HG02623 (cell line): ENCODE measurements around the gene SLC35F5.
A peak's percentile ranks its signal among the peaks of the same experiment; 100 is the strongest.
"Not testable (repeated sequence)": the region's sequence is repeated elsewhere in the genome, so short reads cannot be mapped to it uniquely, and the experiment has no call there.

ENCODE experiments used
- ATAC-seq: cut with Tn5 transposase; IDR thresholded peaks from one replicate; pipeline ENCODE4 v1.9.1; 2021; ENCODE audit warnings: moderate library complexity; ENCODE audit not compliant: unreplicated experiment

Gene SLC35F5

DNA sequence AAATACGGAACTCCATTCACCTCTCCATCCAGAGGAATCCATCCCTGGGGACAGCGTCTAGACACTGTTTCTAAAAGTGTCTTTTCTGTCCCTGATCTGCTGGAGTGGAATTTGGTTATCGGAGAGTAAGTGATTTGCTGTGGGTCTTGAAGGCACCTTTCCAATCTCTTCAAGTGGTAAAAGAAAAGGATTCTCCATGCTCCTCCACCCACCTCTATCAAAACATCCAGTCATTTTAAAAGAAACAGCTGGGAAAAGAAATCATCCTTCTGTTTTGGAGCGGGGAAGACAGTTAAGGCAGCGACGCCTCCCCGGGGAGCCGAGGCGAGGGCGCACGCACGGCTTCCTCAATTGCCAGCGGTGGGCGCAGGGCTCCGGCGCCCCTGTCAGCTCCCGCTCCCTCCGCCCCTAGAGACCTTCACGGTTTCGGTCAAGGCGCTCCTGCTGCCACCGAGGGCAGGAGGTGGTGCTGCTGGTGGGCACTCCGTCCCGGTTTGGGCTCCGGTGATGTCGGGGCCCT, 547 bp downstream of the SLC35F5 start:
- ATAC-seq: peak; percentile 30

DNA sequence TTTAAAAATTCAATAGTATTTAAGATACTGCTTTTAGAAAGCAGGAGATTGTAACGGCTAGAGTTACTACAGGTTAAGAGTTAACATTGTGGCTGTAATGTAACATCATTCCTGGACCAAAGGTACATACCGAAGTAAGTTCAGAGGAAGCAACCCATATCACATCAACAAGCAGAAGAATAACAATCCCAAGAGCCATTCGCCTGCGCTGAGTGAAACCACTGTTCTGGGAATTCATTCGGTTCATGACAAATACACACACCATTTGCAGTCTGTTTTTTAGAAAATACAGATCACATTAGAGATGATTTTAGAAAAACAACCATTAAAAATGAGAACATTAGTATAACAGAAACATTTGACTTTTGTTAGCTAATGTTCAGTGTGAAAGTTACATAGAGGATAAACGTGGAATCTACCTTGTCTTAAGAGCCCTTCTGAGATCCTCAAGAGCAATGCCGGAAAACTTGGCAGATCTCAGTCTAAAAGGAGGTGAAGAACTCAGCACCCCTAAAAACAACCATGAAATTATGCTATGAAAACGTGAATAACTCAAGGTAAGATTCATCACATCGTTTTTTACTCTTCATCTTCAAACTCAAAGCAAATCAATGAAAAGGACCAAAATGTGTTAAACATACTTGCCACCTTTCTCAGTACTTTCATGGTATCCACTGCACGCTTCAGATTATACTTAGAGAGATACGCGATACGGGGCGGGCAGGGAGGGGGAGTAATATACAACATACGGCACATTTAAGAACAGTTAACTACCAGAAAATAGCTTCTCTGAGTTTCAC, 1.2 kb downstream of the SLC35F5 start:
- ATAC-seq: no peak

DNA sequence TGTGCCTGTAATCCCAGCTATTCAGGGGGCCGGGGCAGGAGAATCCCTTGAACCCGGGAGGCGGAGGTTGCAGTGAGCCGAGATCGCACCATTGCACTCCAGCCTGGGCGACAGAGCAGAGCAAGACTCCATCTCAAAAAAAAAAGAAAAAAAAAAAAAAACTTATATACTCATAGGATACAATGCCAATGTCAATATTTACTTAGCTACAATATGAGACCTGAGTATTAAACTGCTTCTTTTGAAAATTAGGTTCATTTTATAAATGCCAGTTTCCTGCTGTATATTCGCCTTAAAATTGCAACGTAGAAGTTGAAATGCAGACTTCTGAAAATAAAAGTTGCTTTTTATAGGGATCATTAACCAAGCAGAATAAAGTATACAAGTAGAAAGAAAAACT, 2.3 kb downstream of the SLC35F5 start:
- ATAC-seq: no peak

DNA sequence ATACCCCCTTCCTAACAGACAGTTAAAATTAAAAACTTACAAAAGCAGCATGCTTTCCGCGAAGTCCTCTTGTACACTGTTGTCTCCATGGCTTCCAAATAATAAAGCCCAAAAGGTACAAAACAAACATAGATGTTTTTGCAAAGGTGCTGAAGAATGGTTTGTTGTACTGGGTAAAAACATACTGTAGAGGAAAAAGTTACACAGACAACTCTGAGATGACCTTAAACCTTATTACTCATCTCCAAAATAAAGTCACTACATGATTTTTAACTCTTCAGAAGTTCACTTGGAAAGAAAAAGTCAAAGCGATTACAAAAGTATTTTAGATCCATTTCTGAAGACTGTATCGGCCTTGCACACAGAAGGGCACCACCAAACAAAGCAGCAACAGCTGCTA, 6.1 kb downstream of the SLC35F5 start:
- no peak for ATAC-seq

DNA sequence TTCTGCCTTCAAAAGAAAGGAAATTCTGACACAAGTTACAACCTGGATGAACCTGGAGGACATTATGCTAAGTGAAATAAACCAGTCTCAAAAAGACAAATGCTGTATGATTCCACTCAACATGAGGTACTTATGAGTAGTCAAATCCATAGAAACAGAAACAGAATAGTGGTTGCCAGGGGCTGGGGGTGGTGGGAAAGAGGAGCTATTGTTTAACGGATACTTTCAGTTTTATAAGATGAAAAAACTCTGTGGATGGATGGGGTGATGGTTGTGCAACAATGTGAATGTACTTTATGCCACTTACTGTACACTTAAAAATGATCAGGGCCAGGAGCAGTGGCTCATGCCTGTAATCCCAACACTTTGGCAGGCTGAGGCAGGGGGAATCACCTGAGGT, 15.4 kb downstream of the SLC35F5 start:
- ATAC-seq: no peak

DNA sequence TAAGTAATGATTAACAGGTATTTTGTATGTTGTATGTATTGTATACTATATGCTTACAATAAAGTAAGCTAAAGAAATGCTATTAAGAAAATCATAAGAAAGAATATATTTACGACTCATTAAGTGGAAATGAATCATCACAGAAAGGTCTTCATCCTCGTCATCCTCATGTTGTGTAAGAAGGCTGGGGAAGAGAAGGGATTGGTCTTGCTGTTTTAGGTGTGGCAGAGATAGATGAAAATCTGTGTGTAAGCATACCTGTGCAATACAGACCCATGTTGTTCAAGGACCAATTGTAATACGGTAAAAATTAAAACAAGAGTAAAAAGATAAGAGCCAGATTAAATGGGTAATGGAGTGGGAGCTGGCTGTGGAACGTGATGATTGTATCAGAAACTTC, 16.6 kb downstream of the SLC35F5 start:
- ATAC-seq: no peak

DNA sequence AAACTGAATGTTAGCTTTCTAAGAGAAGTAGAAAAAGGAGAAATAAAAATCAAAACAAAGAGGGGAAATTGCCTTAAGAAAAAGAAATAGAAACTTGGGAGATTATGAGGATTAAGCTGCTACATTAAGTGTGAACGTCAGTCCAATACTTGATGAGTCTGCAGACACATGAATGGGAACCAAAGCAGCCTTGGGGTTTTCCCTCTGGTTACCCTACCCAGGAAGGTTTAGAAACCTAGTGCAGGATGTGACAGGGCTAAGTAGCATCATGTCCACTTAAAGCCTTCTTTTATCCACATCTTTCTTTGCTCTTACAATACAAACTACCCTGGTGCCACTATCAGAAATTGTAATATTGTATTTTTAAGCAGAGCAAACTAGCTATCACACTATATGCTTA, 22.3 kb downstream of the SLC35F5 start:
- ATAC-seq: no peak

DNA sequence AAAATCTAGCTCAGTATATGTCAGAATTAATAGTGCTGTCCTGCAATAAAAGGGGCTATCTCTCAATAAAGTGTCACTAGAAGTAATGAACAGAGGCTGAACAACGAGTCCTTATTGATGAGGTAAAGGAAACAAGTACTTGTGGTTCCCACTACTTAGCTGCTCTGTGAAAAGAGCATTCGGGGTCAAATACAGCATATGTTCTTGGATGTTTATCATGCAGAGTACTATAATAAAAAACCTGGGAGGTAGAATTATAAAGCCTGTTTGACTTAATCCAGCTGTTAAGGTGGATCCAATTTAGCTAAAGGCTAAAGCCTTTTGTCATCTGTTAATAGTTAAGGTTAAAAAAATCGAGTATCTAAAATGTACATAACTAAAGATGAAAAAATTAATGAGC, 32.4 kb downstream of the SLC35F5 start:
- no peak for ATAC-seq

DNA sequence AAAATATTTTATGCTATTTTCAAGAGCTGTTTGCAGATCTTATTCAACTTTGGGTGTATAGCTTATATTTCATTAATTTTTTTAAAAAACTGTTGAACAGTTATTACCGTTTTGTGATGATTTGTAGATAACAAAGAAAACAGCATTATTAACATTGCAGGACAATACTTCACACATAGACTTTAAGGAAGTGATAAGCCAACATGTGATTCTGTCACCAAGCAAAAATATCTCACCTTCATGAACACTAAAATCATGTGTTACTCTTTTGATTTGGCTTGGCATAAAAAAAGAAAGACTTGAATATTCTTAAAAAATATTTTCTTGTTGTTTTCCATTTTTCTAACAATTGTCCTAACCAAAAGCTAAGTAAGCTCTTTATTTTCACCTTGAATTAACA, 33.0 kb downstream of the SLC35F5 start:
- ATAC-seq: no peak

DNA sequence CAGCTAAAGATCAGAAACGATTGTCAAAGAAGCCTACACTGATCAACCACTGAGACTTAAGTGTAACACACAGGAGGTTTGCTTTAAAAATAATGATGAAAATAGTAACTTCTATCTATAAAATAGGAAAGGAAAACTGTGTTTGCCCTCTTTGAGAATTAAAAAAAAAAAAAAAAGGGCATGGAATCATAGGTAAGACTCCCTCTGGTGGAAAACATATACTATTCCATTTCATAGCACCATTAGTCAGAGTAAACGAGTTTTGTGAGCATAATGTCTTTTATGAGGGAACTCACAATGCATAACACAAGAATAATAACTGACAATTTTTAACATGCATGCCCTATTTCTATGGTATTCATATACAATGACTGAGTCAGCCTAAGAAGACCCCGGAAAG, 36.3 kb downstream of the SLC35F5 start:
- ATAC-seq: no peak

DNA sequence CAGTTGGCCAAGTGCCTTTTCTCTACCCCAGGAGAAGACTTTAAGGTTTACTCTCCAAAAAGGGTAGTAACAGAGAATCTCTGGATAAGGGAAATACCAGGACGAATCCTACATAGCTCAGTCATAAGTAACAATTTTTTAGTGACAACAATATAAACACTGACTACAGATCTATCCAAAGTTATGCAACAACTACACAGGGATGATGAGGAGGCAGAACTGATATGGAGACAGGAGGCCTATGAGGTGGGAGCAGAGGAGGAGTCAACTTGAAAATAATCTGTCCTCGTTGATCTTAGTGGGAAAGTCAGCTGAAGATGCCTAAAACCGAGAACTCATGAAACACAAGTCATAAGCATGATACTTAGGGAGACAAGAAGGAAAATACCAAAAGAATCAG, 40.2 kb downstream of the SLC35F5 start:
- ATAC-seq: no peak

DNA sequence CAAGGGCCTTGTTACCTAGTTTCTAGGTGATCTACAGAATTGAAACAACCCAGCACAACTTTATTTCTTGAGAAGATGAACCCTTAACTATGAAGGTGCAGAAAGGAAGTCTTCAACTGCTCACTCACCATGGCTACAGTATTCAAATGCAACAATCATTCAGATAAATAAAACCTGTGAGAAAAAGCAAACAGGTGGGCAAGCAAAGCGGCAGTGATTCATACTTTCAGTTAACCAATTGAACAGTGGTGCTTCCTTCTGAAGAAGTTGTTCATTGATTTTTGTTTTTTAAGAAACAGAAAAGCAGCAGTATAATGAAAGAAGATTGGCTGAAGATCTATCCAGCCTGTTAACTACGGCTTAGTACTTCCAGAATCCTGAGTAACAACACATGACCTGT, 43.5 kb downstream of the SLC35F5 start:
- ATAC-seq: no peak

DNA sequence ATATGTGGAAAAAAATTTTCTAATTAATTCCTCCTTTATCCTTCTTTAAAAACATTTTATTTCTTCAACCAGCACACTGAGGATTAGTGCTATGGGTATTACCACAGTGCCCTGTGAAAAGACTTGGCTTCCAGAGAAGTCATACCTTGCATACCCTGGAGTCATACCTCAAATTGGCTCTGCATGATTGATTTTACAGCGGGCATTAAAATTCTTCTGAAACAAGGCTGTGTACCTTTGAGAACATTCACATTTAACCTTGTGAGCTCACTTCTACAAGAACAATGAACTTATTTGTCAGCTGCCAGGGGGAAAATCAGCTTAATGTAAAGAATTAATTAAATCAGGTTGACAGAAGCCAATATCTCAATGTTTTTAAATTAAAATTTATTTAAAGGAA, 44.6 kb downstream of the SLC35F5 start:
- no peak for ATAC-seq

DNA sequence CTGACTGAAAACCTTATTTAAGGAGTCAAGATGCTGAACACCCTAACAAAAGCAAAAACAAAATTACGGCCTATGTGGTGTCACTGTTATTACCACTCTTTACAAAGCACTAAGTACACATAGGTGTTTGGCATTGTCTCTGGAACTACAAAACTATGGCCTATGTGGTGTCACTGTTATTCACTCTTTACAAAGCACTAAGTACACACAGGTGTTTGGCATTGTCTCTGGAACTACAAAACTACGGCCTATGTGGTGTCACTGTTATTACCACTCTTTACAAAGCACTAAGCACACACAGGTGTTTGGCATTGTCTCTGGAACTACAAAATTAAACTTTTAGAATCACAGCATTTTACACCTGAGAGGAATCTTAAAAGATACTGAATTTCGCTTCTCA, 47.4 kb downstream of the SLC35F5 start:
- ATAC-seq: no peak

DNA sequence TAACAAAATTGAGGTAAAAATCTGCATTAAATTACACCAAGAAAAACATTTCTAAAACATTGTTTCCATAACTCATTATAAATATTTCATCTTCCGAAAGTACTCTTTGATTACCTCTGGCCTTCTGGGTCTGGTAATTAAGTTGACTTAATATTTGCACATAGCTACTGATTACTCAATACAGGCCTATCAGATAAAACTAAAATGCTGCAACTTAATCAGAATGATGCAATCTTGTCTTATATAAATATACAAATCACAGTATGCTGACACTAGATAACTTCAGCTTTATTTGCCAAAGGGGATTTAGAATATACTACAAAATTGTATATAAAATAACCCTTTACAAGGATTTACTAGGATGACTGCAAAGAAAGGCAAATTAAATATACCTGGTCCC, 49.3 kb downstream of the SLC35F5 start:
- ATAC-seq: no peak

DNA sequence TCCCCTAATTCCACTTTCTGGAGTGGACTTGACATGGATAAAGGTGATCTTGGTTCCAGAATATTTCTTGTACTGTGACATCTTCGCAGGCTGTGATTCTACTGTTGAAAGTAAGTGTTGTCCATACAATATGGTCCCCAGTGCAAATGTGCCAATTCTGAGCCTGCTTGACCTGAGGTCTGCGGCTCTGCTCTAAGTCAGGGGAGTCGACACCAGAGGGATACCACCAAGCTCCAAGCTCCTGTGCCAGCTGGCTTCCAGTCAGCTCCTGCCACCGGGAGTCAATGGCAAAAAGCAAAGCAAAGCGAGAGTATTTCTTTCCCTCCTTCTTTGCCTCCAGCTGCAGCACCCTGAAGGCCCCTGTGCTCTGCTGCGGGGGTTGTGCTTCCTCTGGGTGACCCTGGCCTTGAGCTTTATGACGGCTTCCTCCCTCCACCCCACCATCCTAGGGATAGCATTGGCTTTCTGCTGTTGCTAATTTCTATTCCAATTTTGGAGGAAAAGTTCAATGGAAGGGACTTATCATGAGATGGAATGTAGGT, 50.4 kb downstream of the SLC35F5 start:
- ATAC-seq: no peak

DNA sequence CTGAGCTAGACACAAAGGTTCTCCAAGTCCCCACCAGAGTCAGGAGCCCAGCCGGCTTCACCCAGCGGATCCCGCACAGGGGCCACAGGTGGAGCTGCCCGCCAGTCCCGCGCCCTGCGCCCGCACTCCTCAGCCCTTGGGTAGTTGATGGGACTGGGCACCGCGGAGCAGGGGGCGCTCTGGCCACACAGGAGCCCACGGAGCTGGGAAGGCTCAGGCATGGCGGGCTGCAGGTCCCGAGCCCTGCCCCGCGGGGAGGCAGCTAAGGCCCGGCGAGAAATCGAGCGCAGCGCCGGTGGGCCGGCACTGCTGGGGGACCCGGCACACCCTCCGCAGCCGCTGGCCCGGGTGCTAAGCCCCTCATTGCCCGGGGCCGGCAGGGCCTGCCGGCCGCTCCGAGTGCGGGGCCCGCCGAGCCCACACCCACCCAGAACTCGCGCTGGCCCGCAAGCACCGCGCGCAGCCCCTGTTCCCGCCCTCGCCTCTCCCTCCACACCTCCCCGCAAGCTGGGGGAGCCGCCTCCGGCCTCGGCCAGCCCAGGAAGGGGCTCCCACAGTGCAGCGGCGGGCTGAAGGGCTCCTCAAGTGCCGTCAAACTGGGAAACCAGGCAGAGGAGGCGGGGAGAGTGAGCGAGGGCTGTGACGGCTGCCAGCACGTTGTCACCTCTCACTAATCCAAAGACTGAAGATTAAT, 52.0 kb downstream of the SLC35F5 start:
- ATAC-seq: not testable (repeated sequence)

DNA sequence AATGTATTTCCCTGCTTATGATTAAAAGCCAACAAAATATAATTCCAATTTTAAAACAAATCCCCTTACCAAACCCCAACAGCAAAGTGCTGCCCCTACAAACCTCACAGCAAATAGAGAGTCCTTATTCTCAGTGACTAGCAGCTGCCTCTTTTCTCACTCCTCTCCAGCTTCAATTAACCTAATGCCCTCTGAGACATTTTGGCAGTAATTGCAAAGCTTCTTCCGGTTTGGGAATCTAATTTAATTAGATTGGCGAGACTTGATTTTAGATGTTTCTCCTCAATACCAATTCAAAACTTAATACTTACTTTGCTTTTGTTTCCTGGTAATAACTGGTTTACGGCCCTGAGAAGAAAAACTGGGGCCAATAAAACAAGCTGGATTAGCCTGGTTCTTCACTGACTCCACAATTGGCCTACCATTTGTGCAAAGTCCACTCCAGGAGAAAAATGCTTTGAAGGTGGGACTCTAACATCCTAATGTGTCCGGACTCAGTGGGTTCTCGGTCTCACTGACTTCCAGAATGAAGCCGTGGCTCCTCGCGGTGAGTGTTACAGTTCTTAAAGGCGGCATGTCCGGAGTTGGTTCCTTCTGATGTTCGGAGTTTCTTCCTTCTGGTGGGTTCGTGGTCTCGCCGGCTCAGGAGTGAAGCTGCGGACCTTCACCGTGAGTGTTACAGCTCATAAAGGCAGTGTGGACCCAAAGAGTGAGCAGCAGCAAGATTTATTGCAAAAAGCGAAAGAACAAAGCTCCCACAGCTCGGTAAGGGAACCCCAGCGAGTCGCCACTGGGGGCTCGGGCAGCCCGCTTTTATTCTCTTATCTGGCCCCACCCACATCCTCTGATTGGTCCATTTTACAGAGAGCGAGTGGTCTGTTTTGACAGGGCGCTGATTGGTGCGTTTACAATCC, 52.8 kb downstream of the SLC35F5 start:
- ATAC-seq: no peak

DNA sequence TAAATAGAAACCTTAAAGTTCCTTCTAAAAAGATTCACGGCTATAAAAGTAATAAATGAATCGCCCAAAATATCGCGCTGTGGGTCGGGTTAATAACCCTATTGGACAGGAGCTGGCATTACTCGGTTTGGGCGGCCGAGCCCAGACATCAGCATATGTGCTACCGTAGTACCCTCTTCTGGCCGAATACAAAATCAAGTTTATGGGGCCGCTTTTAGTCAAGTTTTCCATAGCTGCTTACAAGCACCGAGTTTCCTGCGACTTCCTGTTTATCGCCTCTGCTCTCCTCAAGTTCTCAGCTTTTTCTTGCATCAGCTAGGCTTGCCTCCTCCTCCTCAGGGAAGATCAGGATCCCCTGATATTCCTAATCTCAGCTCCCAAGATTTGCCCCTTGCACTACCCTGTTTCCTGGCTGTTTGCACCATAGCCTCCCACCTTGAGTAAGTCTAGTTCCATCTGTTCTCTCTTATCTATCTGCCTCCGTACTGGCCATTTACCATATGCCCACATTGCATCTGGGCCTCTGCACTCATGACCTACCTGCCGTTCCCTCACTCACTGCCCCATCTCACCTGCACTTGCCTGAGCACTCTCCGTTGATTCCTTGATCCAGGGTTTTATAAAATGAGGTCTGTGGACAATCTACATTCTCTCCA, 56.1 kb downstream of the SLC35F5 start:
- peak; percentile 91 for ATAC-seq

DNA sequence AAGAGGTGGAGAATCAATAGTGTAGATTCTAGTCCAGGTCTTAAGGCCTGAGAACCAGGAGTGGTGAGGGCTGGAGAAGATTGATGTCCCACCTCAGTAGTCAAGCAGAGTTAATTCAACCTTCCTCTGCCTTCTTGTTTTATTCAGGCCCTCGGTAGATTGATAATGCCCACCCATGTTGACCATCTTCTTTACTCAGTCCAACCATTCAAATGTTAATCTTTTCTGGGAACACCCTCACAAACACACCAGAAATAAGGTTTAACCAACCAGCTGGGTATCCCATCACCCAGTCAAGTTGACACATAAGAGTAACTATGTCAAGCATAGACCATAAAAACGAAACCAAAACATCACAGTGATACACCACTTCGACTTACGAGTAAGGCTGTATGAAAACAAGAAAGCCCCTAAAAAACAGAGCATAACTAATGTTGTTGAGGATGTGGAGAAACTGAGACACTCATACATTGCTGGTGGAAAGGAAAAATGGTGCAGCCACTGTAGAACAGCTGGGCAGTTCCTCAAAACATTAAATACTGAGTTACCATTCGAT, 57.5 kb downstream of the SLC35F5 start:
- ATAC-seq: peak; percentile 58
